GM12892 (cell line): ENCODE results near the gene CREBRF.
"Not testable (repeated sequence)": the region's sequence is repeated elsewhere in the genome, so short reads cannot be mapped to it uniquely, and the experiment has no call there.

Experiments used
- DNase-seq: peaks from one replicate; pipeline ENCODE4 v3.0.0; 2011; ENCODE audit not compliant: insufficient read length
- FAIRE-seq: peaks from 2 replicates; lab custom pipeline; 2011; peaks lifted over from hg19 to GRCh38; lab: Jason Lieb, UNC
- POLR2A ChIP-seq: IDR thresholded peaks from 2 replicates; pipeline ENCODE4 v1.6.1; 2011; ENCODE audit warnings: low read depth, low read length, control low read depth
- POLR2AphosphoS5 ChIP-seq: IDR thresholded peaks from 2 replicates; pipeline ENCODE4 v1.6.1; 2011; ENCODE audit warnings: low read depth, low read length, control low read depth
- TAF1 ChIP-seq: IDR thresholded peaks from 2 replicates; pipeline ENCODE4 v1.6.1; 2011; ENCODE audit warnings: low read depth, mild to moderate bottlenecking, control low read depth, low read length, borderline replicate concordance

CREBRF gene

GRCh38 chr5:173094012-173094661 is 38.0 kb downstream of the CREBRF start:
- no peak for FAIRE-seq
- no peak for TF ChIP-seq POLR2A
- TF ChIP-seq TAF1 = no peak
- TF ChIP-seq POLR2AphosphoS5 = no peak
- DNase-seq = no peak

GRCh38 chr5:173098787-173099186 is 42.6 kb downstream of the CREBRF start:
- TF ChIP-seq POLR2A = no peak
- no peak for TF ChIP-seq TAF1
- no peak for TF ChIP-seq POLR2AphosphoS5
- DNase-seq (no peak), FAIRE-seq (no peak)

- FAIRE-seq = no peak
- DNase-seq = no peak
- TF ChIP-seq POLR2A (no peak), TAF1 (no peak), POLR2AphosphoS5 (no peak)
Observed at GRCh38 chr5:173099461-173099860, 43.3 kb downstream of the CREBRF start.

- FAIRE-seq (no peak), DNase-seq (no peak)
- TF ChIP-seq POLR2AphosphoS5 = no peak
- TF ChIP-seq POLR2A = no peak
- no peak for TF ChIP-seq TAF1
Observed at GRCh38 chr5:173101245-173101644, 45.1 kb downstream of the CREBRF start.

- FAIRE-seq (no peak), DNase-seq (no peak)
- TF ChIP-seq POLR2AphosphoS5 = no peak
- TF ChIP-seq TAF1 = no peak
- no peak for TF ChIP-seq POLR2A
Observed at GRCh38 chr5:173103411-173103810, 47.3 kb downstream of the CREBRF start.

GRCh38 chr5:173108914-173109313 is 52.8 kb downstream of the CREBRF start:
- TF ChIP-seq POLR2AphosphoS5 (no peak), TAF1 (no peak), POLR2A (no peak)
- no peak for FAIRE-seq
- no peak for DNase-seq

- FAIRE-seq (peak; percentile 36), DNase-seq (no peak)
- TF ChIP-seq POLR2A = no peak
- no peak for TF ChIP-seq TAF1
- no peak for TF ChIP-seq POLR2AphosphoS5
Observed at GRCh38 chr5:173114536-173114935, 58.4 kb downstream of the CREBRF start.

GRCh38 chr5:173119719-173120118 is 63.6 kb downstream of the CREBRF start:
- no peak for FAIRE-seq
- DNase-seq = no peak
- no peak for TF ChIP-seq POLR2AphosphoS5
- no peak for TF ChIP-seq TAF1
- no peak for TF ChIP-seq POLR2A

- TF ChIP-seq TAF1 (no peak), POLR2A (no peak), POLR2AphosphoS5 (no peak)
- no peak for DNase-seq
- no peak for FAIRE-seq
Observed at GRCh38 chr5:173123416-173123815, 67.3 kb downstream of the CREBRF start.

- FAIRE-seq = not testable (repeated sequence)
Observed at GRCh38 chr5:173132166-173132565, 76.0 kb downstream of the CREBRF start.

GRCh38 chr5:173138707-173139106 is 82.6 kb downstream of the CREBRF start:
- no peak for FAIRE-seq

More at GRCh38 chr5:173132166-173132565, 76.0 kb downstream of the CREBRF start:
- DNase-seq = not testable (repeated sequence)

GRCh38 chr5:173139631-173140030 is 83.5 kb downstream of the CREBRF start:
- TF ChIP-seq POLR2AphosphoS5 (no peak), TAF1 (no peak), POLR2A (no peak)
- no peak for DNase-seq
- no peak for FAIRE-seq

More at GRCh38 chr5:173138707-173139106, 82.6 kb downstream of the CREBRF start:
- TF ChIP-seq TAF1 (no peak), POLR2A (no peak), POLR2AphosphoS5 (no peak)
- DNase-seq = no peak
